HuH-7 (cell line): ENCODE data around the gene THBS4.
"Not testable (repeated sequence)": the region's sequence is repeated elsewhere in the genome, so short reads cannot be mapped to it uniquely, and the experiment has no call there.

ENCODE experiments used
- DNase-seq: peaks from one replicate; pipeline ENCODE4 v3.0.0; 2011; ENCODE audit warnings: low spot score

The THBS4 gene

DNA sequence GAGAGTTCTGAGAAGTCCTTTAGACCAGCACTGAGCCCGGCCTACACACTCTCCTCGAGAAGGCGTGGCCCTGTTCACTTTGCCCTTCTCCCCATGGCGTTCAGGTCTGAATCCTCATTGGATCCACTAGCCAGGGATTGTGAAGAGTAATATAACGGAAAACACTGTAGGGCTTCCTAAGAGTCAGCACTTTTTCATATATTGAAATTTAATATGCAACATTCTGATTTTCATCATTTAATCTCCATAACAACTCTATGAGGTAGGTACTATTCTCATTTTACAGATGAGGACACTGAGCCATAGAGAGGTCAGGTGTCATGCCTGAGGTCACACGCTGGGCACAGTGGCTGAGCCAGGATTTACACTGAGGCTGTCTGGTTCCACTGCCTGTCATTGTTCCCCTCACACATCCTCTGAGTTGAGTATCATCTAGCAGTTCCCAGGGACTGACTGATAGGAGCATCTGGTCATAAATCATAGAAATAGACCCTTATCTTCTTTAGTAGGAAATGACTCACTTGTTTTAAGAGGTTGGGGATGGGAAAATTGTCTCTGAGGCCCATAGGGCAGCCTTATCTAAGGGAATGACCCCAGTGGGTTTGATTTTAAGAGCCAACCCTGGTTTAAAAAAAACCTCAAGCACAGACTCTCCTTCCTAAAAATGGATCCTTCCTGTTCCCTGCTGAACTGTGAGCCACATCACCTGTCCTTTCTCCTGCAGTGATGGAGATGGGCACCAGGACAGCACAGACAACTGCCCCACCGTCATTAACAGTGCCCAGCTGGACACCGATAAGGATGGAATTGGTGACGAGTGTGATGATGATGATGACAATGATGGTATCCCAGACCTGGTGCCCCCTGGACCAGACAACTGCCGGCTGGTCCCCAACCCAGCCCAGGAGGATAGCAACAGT is 41.2 kb downstream of the THBS4 start:
- DNase-seq = no peak

- no peak for DNase-seq
Measured at GRCh38 chr5:80077051-80077714, 42.0 kb downstream of the THBS4 start.

DNA sequence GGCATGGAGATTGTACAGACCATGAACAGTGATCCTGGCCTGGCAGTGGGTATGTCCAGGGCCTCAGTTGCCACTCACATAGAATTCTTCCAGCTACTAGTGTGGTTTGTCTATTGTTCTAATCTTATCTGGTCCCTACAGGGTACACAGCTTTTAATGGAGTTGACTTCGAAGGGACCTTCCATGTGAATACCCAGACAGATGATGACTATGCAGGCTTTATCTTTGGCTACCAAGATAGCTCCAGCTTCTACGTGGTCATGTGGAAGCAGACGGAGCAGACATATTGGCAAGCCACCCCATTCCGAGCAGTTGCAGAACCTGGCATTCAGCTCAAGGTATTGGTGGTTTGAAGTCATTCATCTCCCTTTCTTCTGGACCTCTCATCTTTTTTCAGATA is 43.8 kb downstream of the THBS4 start:
- DNase-seq = no peak

DNA sequence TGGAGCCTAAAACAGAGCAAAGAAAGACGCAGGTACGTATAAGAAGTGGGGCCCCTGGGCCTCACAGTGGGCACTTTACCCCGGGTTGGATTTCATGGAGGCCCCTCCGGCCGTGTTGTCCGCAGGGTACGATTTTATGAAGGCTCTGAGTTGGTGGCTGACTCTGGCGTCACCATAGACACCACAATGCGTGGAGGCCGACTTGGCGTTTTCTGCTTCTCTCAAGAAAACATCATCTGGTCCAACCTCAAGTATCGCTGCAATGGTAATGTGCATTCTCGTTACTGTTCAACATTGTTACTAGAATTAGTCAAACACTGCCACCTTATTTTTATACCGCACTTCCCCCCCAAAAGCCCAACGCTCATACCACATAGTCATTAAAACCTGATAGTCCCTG is 47.1 kb downstream of the THBS4 start:
- DNase-seq = no peak

GRCh38 chr5:80082731-80083100 is 47.6 kb downstream of the THBS4 start:
- peak; percentile 76 for DNase-seq

DNA sequence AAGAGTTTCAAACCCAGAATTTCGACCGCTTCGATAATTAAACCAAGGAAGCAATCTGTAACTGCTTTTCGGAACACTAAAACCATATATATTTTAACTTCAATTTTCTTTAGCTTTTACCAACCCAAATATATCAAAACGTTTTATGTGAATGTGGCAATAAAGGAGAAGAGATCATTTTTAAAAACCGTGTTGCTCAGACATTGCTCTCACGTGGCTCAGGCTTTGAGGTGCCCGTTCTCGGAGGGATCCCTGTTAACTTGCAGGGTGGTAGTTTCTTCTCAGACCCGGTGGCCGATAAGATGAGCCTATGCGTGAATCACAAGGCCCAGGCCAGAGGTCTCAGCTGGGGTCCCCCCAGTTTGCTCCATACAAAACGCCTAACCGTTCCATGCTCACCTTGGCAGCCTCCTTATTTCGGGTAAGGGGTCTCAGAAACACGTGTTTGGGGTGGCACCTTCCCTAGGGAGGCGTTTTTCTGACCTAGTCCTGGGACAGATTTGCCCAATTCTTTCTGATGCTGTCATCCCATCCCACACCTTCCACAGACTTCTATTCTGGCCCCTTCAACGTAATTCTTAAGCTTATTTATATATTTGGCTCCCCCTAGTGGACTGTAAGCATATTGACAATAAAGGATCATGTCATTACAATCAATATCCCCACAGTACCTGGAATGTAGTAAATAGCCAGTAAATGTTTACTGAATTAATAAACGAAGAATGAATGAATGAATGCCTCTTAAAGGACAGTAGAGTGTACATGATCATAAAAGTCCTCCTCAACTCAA is 48.1 kb downstream of the THBS4 start:
- DNase-seq = peak; percentile 74

- no peak for DNase-seq
Measured at GRCh38 chr5:80090884-80091166, 55.7 kb downstream of the THBS4 start.

- peak; percentile 40 for DNase-seq
Measured at GRCh38 chr5:80091792-80092192, 56.6 kb downstream of the THBS4 start.

DNA sequence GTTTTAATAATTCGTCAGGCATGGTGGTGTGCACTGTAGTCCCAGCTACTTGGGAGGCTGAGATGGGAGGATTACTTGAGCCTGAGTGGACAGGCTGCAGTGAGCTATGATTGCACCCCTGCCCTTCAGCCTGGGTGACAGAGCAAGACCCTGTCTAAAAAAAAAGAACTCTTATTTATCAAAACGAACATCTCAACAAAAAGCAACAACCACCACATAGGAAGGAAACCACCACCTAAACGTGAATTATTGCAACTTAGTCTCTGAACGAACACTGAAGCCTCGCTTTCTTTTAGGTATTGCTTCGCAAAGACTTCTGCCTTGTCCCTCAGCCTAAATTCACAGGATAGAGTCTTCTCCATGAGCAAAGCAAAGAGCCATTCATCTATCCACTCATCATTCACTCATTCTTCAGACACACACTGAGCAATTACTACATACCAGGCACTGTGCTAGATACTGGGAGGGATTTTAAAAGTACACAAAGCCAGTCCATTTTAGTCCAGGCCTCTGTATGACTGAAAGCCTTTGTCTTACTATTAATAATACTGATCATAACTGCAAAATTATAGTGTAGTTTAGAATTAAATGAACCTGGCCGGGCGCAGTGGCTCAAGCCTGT is 57.4 kb downstream of the THBS4 start:
- DNase-seq = no peak

- peak; percentile 24 for DNase-seq
Measured at GRCh38 chr5:80093796-80094195, 58.6 kb downstream of the THBS4 start.

DNA sequence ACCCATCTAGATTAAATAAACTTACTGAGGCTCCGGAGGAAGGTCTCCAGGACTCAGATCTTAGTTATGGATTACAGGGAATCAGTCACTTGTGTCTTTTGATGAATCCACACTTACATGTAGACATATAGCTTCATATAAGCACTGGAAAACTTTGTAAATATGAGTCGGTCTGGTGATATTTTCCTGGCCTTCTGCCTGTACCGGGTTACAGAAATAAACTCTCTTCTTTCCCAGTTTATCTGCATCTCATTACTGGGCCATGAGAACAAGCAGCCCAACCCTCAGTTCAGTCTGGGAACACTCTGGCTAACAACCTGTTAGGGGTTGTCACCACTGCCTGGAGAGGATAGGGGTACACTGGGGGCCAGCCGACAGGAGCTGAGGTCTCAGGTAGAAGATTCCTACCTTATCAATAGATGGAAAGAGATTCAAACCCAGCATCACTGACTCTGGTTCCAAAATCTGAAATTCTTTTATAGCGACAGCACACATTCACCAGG is 59.1 kb downstream of the THBS4 start:
- DNase-seq = no peak

GRCh38 chr5:80097451-80097850 is 62.3 kb downstream of the THBS4 start:
- DNase-seq = no peak

DNA sequence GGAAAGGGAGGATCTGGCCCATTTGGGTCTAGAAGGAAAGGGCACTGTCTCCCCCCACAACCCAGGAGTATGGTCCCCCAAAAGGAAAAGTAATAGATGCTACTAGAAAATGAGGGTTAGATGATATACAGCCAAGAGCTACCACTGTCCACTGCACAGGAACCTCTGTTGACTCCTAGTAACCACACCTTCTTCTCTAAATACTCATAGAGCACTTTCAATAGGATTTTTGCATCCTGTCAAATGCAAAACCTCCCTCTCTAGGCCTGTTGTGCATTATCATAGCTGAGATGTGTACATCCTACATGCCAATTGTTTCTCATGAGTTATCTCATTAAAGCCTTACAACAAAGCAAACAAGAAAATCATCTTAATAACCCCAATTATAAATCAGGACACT is 66.8 kb downstream of the THBS4 start:
- no peak for DNase-seq

- no peak for DNase-seq
Measured at GRCh38 chr5:80103371-80103770, 68.2 kb downstream of the THBS4 start.

GRCh38 chr5:80105698-80106439 is 70.7 kb downstream of the THBS4 start:
- peak; percentile 23 for DNase-seq

GRCh38 chr5:80106916-80107315 is 71.8 kb downstream of the THBS4 start:
- no peak for DNase-seq

- no peak for DNase-seq
Measured at GRCh38 chr5:80109646-80110478, 74.7 kb downstream of the THBS4 start.

- not testable (repeated sequence) for DNase-seq
Measured at GRCh38 chr5:80111376-80111990, 76.3 kb downstream of the THBS4 start.

DNA sequence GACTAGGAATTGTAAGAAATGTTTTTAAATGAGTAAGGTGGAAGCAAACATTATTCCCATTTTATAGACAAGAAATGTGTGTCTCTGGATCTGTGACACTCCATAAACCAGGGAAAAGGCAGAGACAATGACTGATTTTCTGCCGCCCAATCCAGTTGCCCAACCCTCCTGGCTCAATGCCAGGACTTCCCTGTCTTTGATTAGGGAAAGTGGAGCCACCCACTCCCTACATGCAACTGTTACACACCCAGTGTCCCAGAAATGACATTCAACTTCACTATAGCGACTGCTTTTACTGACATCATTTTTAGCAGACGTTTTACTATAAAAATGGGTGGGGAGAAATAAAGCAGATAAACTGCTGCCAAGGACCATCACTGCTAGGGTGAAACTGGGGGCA is 79.7 kb downstream of the THBS4 start:
- DNase-seq = no peak

DNA sequence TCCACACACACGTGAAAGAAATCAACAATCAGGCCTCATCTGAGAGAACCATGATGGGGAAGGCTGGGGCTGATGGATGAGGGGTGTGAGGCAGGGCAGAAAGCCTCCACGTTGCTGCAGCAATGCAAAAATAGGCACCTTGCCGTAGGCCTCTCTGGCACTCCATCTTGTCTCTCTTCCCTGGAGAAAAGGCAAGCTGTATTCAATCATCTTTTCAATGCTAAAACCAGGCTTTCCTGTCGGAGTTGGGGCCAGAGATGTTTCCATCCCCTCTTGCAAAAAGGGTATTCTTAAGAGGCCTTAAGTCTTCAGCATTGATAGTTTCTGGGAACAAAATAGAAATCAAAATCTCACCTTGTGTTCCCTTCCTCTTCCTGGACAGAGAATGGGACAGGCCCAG is 80.9 kb downstream of the THBS4 start:
- no peak for DNase-seq
